HCT116 (cell line): ENCODE results near the gene RAB8A. TPM values are rescaled to one million over a fixed set of nuclear protein-coding genes. Genes with fewer than 3 reads are reported as not detected.

ENCODE experiments used
- ATAC-seq: fragments of 200-7000 bp; cut with Tn5 transposase; 2 replicates; pipeline ENCODE4 v1.9.1; 2020; ENCODE audit warnings: mild to moderate bottlenecking, moderate library complexity
- Bru-seq: library from RNA; stranded (reverse); fragments of 400-500 nt; gene quantifications from one replicate; lab custom pipeline; 2021; lab: Mats Ljungman, UMichigan
- BruChase-seq, 2 experiments: library from RNA; stranded (reverse); fragments of 400-500 nt; gene quantifications; one replicate each; lab custom pipeline; 2021; lab: Mats Ljungman, UMichigan
- BruUV-seq: library from RNA; stranded (reverse); fragments of 400-500 nt; replicated peaks from 2 replicates; lab custom pipeline; 2021; lab: Mats Ljungman, UMichigan
- CTCF ChIA-PET: fragments of 300-600 bp; sonication (Branson Sonifier 250); formaldehyde crosslinking; loops from one replicate; lab custom pipeline; 2021; ENCODE audit warnings: antibody characterized with exemption; lab: Charles Lee
- POLR2A ChIA-PET: fragments of 300-600, 350-600 bp; sonication (Branson Sonifier 250); formaldehyde crosslinking; loops from one replicate; lab custom pipeline; 2021; ENCODE audit warnings: antibody characterized with exemption; lab: Charles Lee
- RAD21 ChIA-PET, 2 experiments: fragments of 300-600 bp; sonication (Branson Sonifier 250); formaldehyde crosslinking; loops; one replicate each; lab custom pipeline; 2023; ENCODE audit warnings: low total read pairs in 2 of 2; ENCODE audit not compliant: uncharacterized antibody in 2 of 2, unreplicated experiment in 2 of 2, low non-redundant PET in 1 of 2; lab: Charles Lee
- DNase-seq: peaks from one replicate; pipeline ENCODE4 v3.0.0-alpha.2; 2010; ENCODE audit warnings: low read depth, low spot score
- H2AFZ ChIP-seq: fragments of 200-600 bp; shearing (Covaris generic), sonication (generic); 2 replicates; pipeline ENCODE4 v1.6.1; 2017; ENCODE audit warnings: low read depth, mixed run types, mixed read lengths, antibody characterized with exemption, low read length; ENCODE audit not compliant: poor library complexity, severe bottlenecking
- H3K27ac ChIP-seq: 2 replicates; pipeline ENCODE4 v1.5.1; 2012; ENCODE audit warnings: low read depth, low read length
- H3K27me3 ChIP-seq: fragments of 200-600 bp; sonication (generic); 2 replicates; pipeline ENCODE4 v1.6.1; 2016; ENCODE audit warnings: mixed run types, low read length, mixed read lengths; ENCODE audit not compliant: insufficient read depth
- H3K36me3 ChIP-seq, 2 experiments: fragments of 200-500 bp in 1 of 2; fragments of 200-600 bp in 1 of 2; sonication (Bioruptor generic) in 1 of 2; sonication (generic) in 1 of 2; 2 replicates each; pipeline versions ENCODE4 v1.5.1 to v1.6.1; 2014 to 2016; ENCODE audit warnings: low read length in 2 of 2, inconsistent platforms in 1 of 2, mixed read lengths in 1 of 2, mixed run types in 1 of 2; ENCODE audit not compliant: insufficient read depth in 2 of 2, control insufficient read depth in 1 of 2
- H3K4me1 ChIP-seq, 2 experiments: fragments of 200-600 bp in 1 of 2; sonication (generic) in 1 of 2; 2 replicates each; pipeline versions ENCODE4 v1.5.1 to v1.6.1; 2012 to 2017; ENCODE audit warnings: low read length in 2 of 2, inconsistent platforms in 1 of 2, mild to moderate bottlenecking in 1 of 2, mixed read lengths in 1 of 2, mixed run types in 1 of 2, moderate library complexity in 1 of 2; ENCODE audit not compliant: insufficient read depth in 2 of 2, control insufficient read depth in 1 of 2
- H3K4me2 ChIP-seq: fragments of 200-600 bp; sonication (generic); 2 replicates; pipeline ENCODE4 v1.6.1; 2017; ENCODE audit warnings: mixed run types, low read length, mixed read lengths
- H3K4me3 ChIP-seq, 2 experiments: fragments of 200-600 bp in 1 of 2; sonication (generic) in 1 of 2; replicated peaks in 1 of 2; 2 replicates each; pipeline ENCODE4 v1.5.1; 2011 to 2016; ENCODE audit warnings: low read length in 2 of 2, control low read depth in 1 of 2, low read depth in 1 of 2, mild to moderate bottlenecking in 1 of 2, mixed read lengths in 1 of 2, mixed run types in 1 of 2
- H3K79me2 ChIP-seq: fragments of 200-600 bp; sonication (generic); 2 replicates; pipeline ENCODE4 v1.6.1; 2017; ENCODE audit warnings: mild to moderate bottlenecking, mixed run types, low read length, moderate library complexity, mixed read lengths; ENCODE audit not compliant: insufficient read depth
- H3K9ac ChIP-seq: fragments of 200-600 bp; sonication (generic); 2 replicates; pipeline ENCODE4 v1.6.1; 2016; ENCODE audit warnings: low read length, mixed read lengths
- H3K9me2 ChIP-seq: fragments of 200-600 bp; sonication (generic), shearing (Covaris generic); 2 replicates; pipeline ENCODE4 v1.6.1; 2017; ENCODE audit warnings: mixed run types, mild to moderate bottlenecking, moderate library complexity; ENCODE audit not compliant: insufficient read depth
- H3K9me3 ChIP-seq, 2 experiments: fragments of 200-500 bp in 1 of 2; fragments of 200-600 bp in 1 of 2; sonication (Bioruptor generic) in 1 of 2; sonication (generic) in 1 of 2; 2 replicates each; pipeline ENCODE4 v1.6.1; 2014 to 2017; ENCODE audit warnings: low read length in 2 of 2, mixed read lengths in 2 of 2, inconsistent platforms in 1 of 2, low read depth in 1 of 2, mild to moderate bottlenecking in 1 of 2, mixed run types in 1 of 2, moderate library complexity in 1 of 2; ENCODE audit not compliant: control insufficient read depth in 1 of 2, insufficient read depth in 1 of 2
- H4K20me1 ChIP-seq: fragments of 200-600 bp; sonication (generic), shearing (Covaris generic); 2 replicates; pipeline ENCODE4 v1.6.1; 2017; ENCODE audit warnings: mixed run types, mild to moderate bottlenecking, moderate library complexity; ENCODE audit not compliant: insufficient read depth
- ATF3 ChIP-seq: IDR thresholded peaks from 2 replicates; pipeline ENCODE4 v1.6.1; 2012
- CTCF ChIP-seq, 3 experiments: fragments of 200-600 bp in 1 of 3; sonication (generic) in 1 of 3; IDR thresholded peaks in 2 of 3; conservative IDR thresholded peaks in 1 of 3; 2 replicates each; pipeline ENCODE4 v1.5.1; 2012 to 2017; ENCODE audit warnings: low read depth in 2 of 3, low read length in 2 of 3, antibody characterized with exemption in 1 of 3, borderline replicate concordance in 1 of 3, control low read depth in 1 of 3, mild to moderate bottlenecking in 1 of 3, mixed read lengths in 1 of 3, mixed run types in 1 of 3, moderate library complexity in 1 of 3; ENCODE audit not compliant: insufficient read depth in 1 of 3
- ELF1 ChIP-seq: IDR thresholded peaks from 2 replicates; pipeline ENCODE4 v1.6.1; 2012; ENCODE audit warnings: low read depth, borderline replicate concordance
- EZH2phosphoT487 ChIP-seq: fragments of 200-600 bp; IDR thresholded peaks from 2 replicates; pipeline ENCODE4 v1.6.1; 2018; ENCODE audit warnings: antibody characterized with exemption, borderline replicate concordance
- JUND ChIP-seq: IDR thresholded peaks from 2 replicates; pipeline ENCODE4 v1.6.1; 2012
- POLR2A ChIP-seq: IDR thresholded peaks from 2 replicates; pipeline ENCODE4 v1.7.0; 2011; ENCODE audit warnings: borderline replicate concordance; ENCODE audit not compliant: insufficient read depth, insufficient read length; ENCODE audit errors: extremely low read depth
- POLR2AphosphoS5 ChIP-seq: IDR thresholded peaks from 2 replicates; pipeline ENCODE4 v1.6.1; 2011; ENCODE audit warnings: mild to moderate bottlenecking, low read depth, low read length, moderate library complexity
- RAD21 ChIP-seq: IDR thresholded peaks from 2 replicates; pipeline ENCODE4 v1.6.1; 2012; ENCODE audit warnings: low read depth, mild to moderate bottlenecking
- REST ChIP-seq: IDR thresholded peaks from 2 replicates; pipeline ENCODE4 v1.6.1; 2012; ENCODE audit warnings: low read depth
- SP1 ChIP-seq: IDR thresholded peaks from 2 replicates; pipeline ENCODE4 v1.6.1; 2012; ENCODE audit warnings: low read depth
- SRF ChIP-seq: IDR thresholded peaks from 2 replicates; pipeline ENCODE4 v1.6.1; 2012; ENCODE audit warnings: low read depth
- TCF7L2 ChIP-seq: IDR thresholded peaks from 2 replicates; pipeline ENCODE4 v1.7.0; 2011; ENCODE audit warnings: borderline replicate concordance, inconsistent platforms; ENCODE audit not compliant: insufficient read depth, insufficient read length; ENCODE audit errors: extremely low read depth
- YY1 ChIP-seq: IDR thresholded peaks from 2 replicates; pipeline ENCODE4 v1.6.1; 2011; ENCODE audit warnings: low read length, low read depth, moderate library complexity, mild to moderate bottlenecking; ENCODE audit not compliant: insufficient replicate concordance; ENCODE audit errors: extremely low read depth
- ZBTB33 ChIP-seq: IDR thresholded peaks from 2 replicates; pipeline ENCODE4 v1.6.1; 2011; ENCODE audit warnings: mild to moderate bottlenecking, low read length, moderate library complexity; ENCODE audit not compliant: insufficient replicate concordance; ENCODE audit errors: extremely low read depth
- ZNF274 ChIP-seq: fragments of 200-500 bp; sonication (Bioruptor generic); IDR thresholded peaks from 2 replicates; pipeline ENCODE4 v1.6.1; 2014; ENCODE audit warnings: mild to moderate bottlenecking, low read depth, low read length, inconsistent platforms
- intact Hi-C: fragments of 100-400 bp; cut with micrococcal nuclease; formaldehyde crosslinking; loops from 2 replicates; pipeline ENCODE4 v1.10.0; 2022
- long read RNA-seq: library from polyadenylated mRNA; unstranded; transcript quantifications from one replicate; pipeline ENCODE4 v2.0.0, GENCODE V29; 2021; ENCODE audit not compliant: unreplicated experiment
- polyA plus RNA-seq: library from polyadenylated mRNA; unstranded; fragments of >200 nt; gene quantifications from 2 replicates; pipeline ENCODE4 v1.2.1, GENCODE V29; 2012; ENCODE audit warnings: missing spikeins
- total RNA-seq: library from RNA; stranded (reverse); gene quantifications from one replicate; pipeline ENCODE4 v1.2.1, GENCODE V29; 2021; ENCODE audit not compliant: unreplicated experiment

RAB8A gene
- total RNA-seq: 116 TPM
- 100 and 111 TPM in 2 replicates for polyA plus RNA-seq
- Bru-seq, nascent RNA: percentile 75 among the genes with signal in this experiment
- BruChase-seq, experiment 1, labeled RNA remaining after a 6-hour chase: percentile 90 among the genes with signal in this experiment
- percentile 84 among the genes with signal in this experiment for BruChase-seq, experiment 2, labeled RNA remaining after a 2-hour chase
- long read RNA-seq, transcript RAB8A-201 (8 exons, 2,827 nt): major isoform, 238 of 259 reads
- long read RNA-seq, partial matches to known transcripts: 5 of 259 reads
- long read RNA-seq, other reads (novel, unspliced or antisense): 11 of 259 reads

GRCh38 chr19:16111160-16111908 is at the start of gene RAB8A:
Gene RAB8A (plus strand): TSS chr19:16111889. CDS start chr19:16111902, 13 bp downstream.
- no peaks in the 10 kb centered on the region for H3K27me3 ChIP-seq
- H3K79me2 ChIP-seq: peaks cover 46% of the 10 kb centered on the region
- ChIA-PET CTCF (interaction anchor here (0.6 to 2.7 kb wide), 12 partner anchors 8 to 482 kb away, joined by 3 to 17 read pairs (median 3); partner anchors contain the start of genes FAM32A, HSH2D and TPM4), POLR2A (no interaction called here), RAD21 (interaction anchor here in 1 of 2 experiments (1.3 kb wide), 1 partner anchor 70 kb away, joined by 5 read pairs; no protein-coding TSS in a partner anchor)
- no peak within 1 kb of the TSS for H2AFZ ChIP-seq
- H3K9ac ChIP-seq: peak within 1 kb of the TSS; percentile 99
- peaks cover 0 to 9% of the 10 kb centered on the region in 2 experiments; a peak in 3 of 4 replicates for H3K36me3 ChIP-seq
- no peaks in the 10 kb centered on the region for H3K9me3 ChIP-seq
- ATAC-seq: peak; percentile 95
- intact Hi-C loops: loop anchor here (1.0 to 2.0 kb wide), 3 partner anchors 49 to 71 kb away; no protein-coding TSS in a partner anchor
- BruUV-seq: no TSS peak
- H3K4me1 ChIP-seq: peaks cover 14 to 37% of the 10 kb centered on the region in 2 experiments
- peak within 1 kb of the TSS; percentile 74 to 97 for H3K4me3 ChIP-seq
- H3K27ac ChIP-seq: peak within 1 kb of the TSS; percentile 88
- peak within 1 kb of the TSS; percentile 99 for H3K4me2 ChIP-seq
- no peaks in the 10 kb centered on the region for H4K20me1 ChIP-seq
- no peaks in the 10 kb centered on the region for H3K9me2 ChIP-seq
- DNase-seq: peak; percentile 97
- no peak for TF ChIP-seq ZNF274
- TF ChIP-seq ELF1: peak; percentile 72; the same call in 1 of the 2 replicates
- TF ChIP-seq TCF7L2: peak; percentile 88
- peak; percentile 78 for TF ChIP-seq RAD21
- TF ChIP-seq ATF3: no peak
- no peak for TF ChIP-seq EZH2phosphoT487
- TF ChIP-seq CTCF (IDR thresholded peaks at IDR 0.05 in 2 of 3, conservative IDR thresholded peaks at IDR 0.05 in 1 of 3; ENCODE audit: borderline replicate concordance in 1 of 3, insufficient read depth in 1 of 3, low read depth in 2 of 3, low read length in 2 of 3): peak; percentile 77 to 85 (median 85)
- no peak for TF ChIP-seq REST
- no peak for TF ChIP-seq JUND
- peak; percentile 98 for TF ChIP-seq SP1
- no peak for TF ChIP-seq POLR2A
- TF ChIP-seq ZBTB33: no peak
- TF ChIP-seq POLR2AphosphoS5: peak; percentile 43
- TF ChIP-seq SRF: no peak
- peak; percentile 84 for TF ChIP-seq YY1
